Muscle of back (tissue), 11 donors: ENCODE results near the gene TMEM204. TPM values are rescaled to one million over a fixed set of nuclear protein-coding genes. Genes with fewer than 3 reads are reported as not detected.

Experiments
- DNase-seq, 3 donors: peaks; one replicate each; pipeline versions ENCODE4 v3.0.0 to v3.0.0-alpha.2; 2013
- polyA plus RNA-seq, 10 donors: library from polyadenylated mRNA; unstranded; fragments of 120-200 nt; gene quantifications; one replicate each; pipeline ENCODE4 v1.2.1, GENCODE V29; 2013; ENCODE audit not compliant: insufficient read length in 10 of 10

The TMEM204 gene
- polyA plus RNA-seq, 10 donors = 10.3 to 21.1 (median 15.1) TPM

DNA sequence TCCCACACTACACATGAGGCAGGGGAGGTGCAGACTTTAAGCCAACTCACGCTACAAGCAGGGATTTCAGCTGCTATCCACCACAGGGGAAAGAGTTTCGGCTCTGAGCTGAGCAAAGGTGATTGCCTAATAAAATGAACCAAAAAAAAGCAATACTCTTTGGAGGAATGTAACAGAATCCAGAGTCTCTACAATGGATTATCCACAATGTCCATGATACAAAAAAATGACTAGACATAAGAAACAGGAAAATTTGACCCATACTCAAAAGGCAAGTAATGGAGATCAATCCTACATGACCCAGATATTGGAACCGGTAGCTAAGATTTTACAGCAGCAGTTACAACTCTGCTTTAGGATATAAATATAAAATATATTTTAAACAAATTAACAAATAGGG is 19.0 kb upstream of the TMEM204 start:
- DNase-seq = no peak

GRCh38 chr16:1518626-1519135 is 14.8 kb upstream of the TMEM204 start:
- DNase-seq = no peak

- DNase-seq = no peak
Measured at GRCh38 chr16:1519831-1520230, 13.6 kb upstream of the TMEM204 start.

DNA sequence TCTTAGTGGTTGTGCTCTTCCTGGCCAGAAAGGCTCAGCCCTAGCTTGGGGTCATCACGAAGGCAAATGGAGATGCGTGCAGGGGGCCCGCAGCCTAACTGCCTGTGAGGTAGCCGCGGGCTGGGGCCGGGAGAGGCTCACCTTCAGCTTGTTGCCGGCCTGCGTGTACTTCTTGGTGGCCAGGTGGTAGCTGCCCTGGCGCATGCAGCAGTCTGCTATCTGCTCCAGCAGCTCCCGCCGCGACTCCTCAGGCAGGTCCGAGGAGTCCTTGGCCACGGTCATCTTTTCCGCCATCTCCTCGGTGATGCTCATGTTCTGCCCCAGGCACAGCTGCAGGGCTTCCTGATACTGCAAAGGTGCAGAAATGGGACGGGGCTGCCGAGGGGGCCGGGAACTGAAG is 13.0 kb upstream of the TMEM204 start:
- DNase-seq = no peak

GRCh38 chr16:1523581-1524245 is 9.8 kb upstream of the TMEM204 start:
- DNase-seq = no peak

DNA sequence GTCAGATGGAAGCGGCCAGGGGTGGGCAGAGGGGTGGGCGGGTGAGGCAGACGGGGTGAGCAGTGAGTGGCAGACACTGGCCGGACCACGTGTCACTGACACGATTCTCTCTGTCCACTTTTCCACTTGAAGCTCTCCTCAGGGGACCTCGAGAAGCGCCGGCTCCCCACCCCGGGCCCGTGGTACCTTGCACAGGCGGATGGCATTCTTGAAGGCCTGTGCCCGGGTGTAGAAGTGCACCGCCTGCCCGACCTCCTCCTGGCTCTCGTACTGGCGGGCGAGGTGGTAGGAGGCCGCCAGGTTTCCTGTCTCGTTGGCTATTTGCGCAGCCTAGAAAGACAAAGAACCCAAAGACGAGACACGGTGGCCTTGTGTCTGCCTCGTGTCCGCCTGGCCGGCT is 9.1 kb upstream of the TMEM204 start:
- DNase-seq = no peak

DNA sequence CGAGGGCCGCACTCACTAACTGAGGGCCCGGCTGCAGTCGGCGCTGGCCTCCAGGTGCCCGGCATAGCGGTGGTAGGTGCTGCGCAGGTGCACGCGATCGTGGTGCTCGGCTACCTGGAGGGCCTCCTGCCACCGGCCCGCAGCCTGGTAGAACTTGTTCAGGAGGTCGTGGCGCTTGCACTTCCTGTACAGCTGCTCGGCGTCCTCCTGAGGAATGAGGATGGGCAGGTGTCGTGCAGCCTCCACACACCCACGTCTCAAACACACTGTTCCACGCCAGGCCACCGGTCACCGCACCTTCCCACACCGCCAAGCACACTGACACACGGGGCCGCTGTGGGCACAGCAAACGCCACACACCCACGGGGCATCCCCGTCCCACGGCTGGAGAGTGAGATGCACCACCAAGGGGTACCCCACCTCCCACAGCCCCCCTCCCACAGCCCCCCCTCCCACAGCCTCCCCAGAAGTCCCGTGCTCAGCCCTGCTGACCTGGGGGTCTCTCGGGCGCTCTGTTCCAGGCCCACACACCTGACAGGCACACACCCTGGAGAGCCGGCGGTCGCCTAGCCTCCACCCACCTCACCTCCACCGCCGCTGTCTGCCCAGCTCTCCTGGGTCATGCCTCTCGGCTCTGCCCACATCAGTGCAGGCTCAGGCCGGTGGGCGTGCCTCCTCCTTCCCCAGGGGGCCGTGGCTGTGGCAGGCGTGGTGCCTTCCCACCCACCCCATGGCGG is 7.4 kb upstream of the TMEM204 start:
- no peak for DNase-seq

- no peak for DNase-seq
Measured at GRCh38 chr16:1526608-1527555, 6.6 kb upstream of the TMEM204 start.

DNA sequence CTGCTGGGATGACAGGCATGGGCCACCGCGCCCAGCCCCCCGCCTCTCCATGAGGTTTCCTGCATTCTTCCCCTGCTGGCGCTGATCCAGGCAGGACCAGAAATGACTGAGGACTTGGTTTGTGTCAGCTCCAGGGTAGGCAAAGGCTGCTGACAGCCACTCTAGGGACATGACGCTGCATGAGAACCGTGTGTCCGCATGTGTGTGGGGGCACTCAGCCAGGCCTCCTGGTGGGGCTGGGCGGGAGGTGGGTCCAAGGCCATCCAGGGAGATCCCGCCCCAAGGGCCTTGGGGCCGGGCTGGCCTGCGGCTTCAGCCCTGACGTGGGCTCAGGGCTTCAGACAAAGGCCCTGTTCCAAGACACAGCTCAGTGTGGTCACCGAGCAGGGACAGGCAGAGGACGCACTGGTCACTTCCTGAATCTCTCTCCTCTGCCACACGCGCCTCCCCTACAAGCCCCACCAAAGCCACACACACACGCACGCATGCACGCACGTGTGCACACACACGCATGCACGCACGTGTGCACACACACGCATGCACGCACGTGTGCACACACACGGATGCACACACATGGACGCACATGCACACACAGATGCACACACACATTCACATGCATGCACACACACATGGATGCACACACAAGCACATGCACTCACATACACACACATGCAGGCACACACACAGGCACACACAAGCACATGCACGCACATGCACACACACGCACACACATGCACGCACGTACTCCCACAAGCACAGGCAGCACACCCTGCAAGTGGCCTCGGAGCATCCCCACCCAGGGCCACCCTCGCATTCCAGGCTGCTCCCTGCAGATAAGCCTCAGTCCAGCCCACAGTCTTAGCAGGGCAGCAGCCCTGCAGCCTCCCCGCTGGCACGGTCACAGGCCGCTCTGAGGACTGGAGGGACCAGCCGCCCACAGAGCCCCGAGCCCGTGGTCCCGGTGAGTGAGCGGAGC is 5.3 kb upstream of the TMEM204 start:
- DNase-seq = peak in 1 of 3 donors; percentile 61

DNA sequence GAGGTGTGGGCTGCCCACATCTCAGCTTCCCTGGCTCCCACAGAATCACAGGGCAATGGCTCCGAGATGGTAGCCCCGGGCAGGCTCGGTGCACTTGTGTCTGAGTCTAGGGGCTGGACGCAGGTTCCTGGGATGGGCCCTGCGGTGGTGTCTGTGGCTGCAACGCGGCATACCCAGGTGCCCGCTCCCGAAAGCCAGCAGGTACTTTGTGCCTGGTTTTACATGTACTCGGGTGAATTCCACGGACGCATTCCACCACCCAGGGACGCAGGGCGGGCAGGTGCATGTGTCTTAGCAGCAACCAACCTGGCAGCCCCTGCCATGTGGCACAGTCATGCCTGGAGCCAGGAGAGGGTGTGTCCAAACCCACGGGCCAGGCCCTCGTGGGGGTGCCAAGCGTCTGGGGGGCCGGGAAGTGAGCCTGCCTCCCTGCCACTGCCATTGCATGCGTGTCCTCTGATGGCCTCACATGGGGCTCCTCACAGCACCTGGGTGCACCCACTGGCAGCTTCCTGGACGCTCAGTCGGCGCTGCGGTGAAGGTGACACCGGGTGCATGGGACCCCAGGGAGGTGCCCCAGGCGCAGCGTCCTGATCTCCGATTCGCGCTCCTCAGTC is 4.4 kb upstream of the TMEM204 start:
- DNase-seq = no peak

- DNase-seq = no peak
Measured at GRCh38 chr16:1530349-1530882, 3.0 kb upstream of the TMEM204 start.

GRCh38 chr16:1530883-1531637 is 2.4 kb upstream of the TMEM204 start:
- DNase-seq = peak; percentile 71 to 89 (median 75)

GRCh38 chr16:1531638-1531910 is 1.9 kb upstream of the TMEM204 start:
- no peak for DNase-seq

GRCh38 chr16:1532081-1532760 is 1.2 kb upstream of the TMEM204 start:
- DNase-seq = peak in 1 of 3 donors; percentile 78

GRCh38 chr16:1532771-1533170 is 695 bp upstream of the TMEM204 start:
- DNase-seq = no peak

DNA sequence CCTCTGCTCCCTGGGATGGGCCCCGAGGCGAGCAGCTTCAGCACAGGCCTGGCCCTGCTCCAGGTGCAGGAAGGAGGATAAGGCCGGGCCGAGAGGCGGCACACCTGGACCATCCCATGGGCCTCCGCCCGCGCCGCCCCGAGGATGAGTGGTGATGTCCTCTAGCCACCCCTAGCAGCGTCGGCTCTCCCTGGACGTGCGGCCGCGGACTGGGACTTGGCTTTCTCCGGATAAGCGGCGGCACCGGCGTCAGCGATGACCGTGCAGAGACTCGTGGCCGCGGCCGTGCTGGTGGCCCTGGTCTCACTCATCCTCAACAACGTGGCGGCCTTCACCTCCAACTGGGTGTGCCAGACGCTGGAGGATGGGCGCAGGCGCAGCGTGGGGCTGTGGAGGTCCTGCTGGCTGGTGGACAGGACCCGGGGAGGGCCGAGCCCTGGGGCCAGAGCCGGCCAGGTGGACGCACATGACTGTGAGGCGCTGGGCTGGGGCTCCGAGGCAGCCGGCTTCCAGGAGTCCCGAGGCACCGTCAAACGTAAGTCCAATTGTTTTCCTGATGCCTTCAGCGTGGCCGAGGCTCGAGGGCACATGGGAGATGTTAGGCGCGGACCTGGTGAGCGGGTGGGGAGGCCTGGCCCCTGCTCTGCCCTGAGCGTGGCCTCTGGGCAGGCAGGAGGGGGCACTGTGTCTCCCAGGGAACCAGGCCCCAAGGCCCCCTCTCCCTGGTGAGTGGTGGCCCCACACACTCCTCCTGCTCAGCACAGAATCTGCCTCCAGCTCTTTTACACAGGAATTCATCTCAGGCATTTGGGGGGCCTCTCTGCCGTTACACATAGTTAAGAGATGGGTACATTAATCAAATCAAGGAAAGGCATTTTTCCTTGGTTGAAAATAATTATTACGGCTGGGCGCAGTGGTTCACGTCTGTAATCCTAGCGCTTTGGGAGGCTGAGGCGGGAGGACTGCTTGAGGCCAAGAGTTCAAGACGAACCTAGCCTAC is 855 bp downstream of the TMEM204 start:
- peak in 1 of 3 donors; percentile 56 for DNase-seq

- no peak for DNase-seq
Measured at GRCh38 chr16:1535391-1536291, 2.2 kb downstream of the TMEM204 start.
